ENCODE data around the gene CYP4B1.
"Not testable (repeated sequence)": the region's sequence is repeated elsewhere in the genome, so short reads cannot be mapped to it uniquely, and the experiment has no call there.

The CYP4B1 gene

DNA sequence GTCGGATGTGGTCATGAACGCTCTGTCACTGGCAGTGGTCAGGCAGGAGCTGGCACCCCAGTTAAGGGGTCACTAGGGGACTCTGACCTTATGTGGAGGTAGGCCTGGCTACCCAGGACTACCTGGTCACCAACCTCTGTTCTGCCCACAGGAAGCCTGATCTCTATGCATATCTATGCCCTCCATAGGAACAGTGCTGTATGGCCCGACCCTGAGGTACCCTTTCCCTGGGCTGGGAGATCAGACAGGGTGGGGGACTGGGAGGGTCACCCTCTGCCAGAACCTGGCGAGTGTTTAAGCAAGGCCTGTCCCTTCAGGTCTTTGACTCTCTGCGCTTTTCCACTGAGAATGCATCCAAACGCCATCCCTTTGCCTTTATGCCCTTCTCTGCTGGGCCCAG is 19.0 kb downstream of the CYP4B1 start:
- DNase-seq, result no peak

- no peak for DNase-seq
These were observed 19.7 kb downstream of the CYP4B1 start for GRCh38 chr1:46818591-46818990.

DNA sequence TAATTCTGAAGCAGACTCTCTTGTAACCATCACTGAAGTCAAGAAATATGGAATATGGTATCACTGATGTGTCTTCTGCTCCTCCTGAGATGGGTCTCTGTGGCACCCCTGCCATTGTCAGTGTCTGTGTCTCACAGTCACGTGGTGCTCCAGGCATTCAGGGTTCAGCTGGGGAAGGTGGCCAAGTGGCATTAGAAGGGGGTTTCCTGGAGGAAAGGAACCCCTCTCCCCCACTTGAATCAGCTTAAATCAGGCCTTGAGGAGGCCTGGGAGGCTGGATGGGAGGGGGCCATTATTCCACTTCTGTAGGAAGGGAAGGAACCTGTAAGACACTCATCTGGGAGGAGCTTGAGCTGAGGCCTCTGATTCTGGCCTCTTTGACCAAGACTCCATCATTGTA is 20.5 kb downstream of the CYP4B1 start:
- no peak for DNase-seq

DNA sequence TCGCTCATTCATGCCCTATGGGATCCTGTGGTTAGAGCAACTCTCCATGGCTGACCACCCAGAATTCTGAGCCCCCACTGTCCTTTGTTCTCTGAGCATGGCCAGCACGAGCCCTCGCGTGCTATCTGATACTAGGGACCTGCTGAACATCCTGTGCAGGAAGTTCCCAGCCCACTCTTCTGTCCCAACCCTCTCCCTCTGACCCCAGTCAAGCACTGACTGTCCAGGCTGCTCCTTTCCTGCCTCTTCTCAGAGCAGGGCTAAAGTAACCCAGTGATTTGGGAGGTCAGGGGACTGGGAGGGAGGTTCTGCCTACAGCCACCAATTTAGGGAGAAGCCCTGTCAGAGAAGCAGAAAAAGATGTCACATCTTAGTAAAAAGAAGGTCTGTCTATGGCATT is 21.2 kb downstream of the CYP4B1 start:
- DNase-seq, result no peak

DNA sequence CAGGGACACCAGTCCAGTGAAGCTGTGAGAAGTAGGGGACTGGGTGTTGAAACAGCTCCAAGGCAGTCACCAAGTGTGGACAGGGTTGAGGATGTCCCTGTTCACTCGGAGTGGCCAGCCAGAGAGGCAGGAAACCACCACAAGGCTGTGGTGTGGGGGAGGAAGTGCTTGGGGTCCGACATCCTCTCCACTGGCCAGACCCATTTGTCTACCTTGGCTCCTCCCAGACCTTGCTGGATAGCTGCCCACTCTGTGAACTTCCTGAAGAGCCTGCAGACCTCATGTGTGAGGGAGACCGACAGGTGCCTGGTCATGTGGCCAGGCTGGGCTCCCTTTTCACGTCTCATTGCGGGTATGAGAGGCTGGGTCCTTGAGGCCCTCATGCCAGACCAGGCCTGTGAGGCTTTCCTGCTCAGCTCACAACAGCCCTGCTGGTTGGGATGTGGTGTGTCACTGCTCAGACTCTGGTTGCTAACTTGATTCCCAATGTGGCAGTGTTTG is 21.8 kb downstream of the CYP4B1 start:
- no peak for DNase-seq

DNA sequence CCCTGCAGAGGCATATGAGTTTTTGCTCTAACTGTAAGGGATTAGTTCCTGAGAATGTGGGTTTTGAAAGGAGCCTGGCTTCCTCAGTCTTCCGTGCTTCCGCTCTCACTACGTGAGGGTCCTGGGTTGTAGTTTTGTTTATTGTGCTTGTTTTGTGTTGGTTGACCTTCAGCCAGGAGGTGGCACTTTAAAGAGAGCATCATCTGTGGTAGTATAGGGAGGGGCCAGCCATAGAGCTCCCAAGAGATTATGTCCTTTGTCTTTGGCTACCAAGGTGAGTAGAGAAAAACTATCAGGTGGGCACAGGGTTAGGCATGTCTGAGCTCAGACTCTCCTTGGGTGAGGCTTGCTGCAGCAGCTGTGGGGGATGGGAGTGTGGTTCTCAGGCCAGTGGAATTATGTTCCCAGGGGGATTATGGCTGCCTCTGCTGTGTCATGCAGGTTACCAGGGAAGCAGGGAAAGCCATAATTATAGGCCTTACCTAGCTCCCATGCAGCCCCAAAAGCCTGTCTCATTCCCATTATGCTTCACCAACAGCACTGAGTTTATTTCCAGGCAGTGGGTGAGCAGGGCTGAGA is 23.5 kb downstream of the CYP4B1 start:
- no peak for DNase-seq

DNA sequence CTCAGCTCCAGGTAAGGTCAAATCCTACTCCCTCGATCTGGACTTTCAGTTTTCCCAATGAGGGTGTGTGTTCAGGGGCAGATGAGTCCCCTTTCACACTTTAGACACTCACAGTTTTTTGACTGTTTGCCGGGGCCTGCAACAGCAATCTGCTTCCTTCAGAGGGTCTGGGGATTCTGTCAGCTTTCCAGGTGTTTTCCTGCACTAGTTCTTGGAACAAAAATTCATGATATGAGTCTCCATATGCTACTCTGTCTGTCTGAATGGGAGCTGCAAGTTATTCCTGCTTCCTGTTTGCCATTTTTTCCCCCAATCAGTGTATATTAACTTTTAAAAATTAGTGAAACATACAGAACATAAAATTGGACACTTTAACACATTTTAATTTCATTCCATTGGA is 24.3 kb downstream of the CYP4B1 start:
- no peak for DNase-seq

DNA sequence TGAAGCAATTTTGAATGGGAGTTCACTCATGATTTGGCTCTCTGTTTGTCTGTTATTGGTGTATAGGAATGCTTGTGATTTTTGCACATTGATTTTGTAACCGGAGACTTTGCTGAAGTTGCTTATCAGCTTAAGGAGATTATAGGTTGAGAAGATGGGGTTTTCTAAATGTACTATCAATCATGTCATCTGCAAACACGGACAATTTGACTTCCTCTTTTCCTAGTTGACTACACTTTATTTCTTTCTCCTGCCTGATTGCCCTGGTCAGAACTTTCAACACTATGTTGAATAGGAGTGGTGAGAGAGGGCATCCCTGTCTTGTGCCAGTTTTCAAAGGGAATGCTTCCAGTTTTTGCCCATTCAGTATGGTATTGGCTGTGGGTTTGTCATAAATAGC is 28.0 kb downstream of the CYP4B1 start:
- not testable (repeated sequence) for DNase-seq

DNA sequence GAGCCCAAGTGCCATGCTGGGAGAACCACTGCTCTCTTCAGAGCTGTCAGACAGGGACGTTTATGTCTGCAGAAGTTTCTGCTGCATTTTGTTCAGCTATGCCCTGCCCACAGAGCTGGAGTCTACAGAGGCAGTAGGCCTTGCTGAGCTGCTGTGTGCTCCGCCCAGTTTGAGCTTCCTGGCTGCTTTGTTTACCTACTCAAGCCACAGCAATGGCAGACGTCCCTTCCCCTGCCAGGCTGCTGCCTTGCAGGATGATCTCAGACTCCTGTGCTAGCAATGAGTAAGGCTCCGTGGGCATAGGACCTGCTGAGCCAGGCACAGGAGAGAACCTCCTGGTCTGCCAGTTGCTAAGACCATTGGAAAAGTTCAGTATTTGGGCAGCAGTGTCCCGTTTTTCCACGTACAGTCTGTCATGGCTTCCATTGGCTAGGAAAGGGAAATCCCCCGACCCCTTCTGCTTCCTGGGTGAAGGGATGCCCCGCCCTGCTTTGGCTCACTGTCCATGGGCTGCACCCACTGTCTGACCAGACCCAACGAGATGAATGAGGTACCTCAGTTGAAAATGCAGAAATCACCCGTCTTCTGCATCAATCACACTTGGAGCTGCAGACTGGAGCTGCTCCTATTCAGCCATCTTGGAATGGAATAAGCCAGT is 31.9 kb downstream of the CYP4B1 start:
- DNase-seq, result no peak

GRCh38 chr1:46835469-46835868 is 36.6 kb downstream of the CYP4B1 start:
- not testable (repeated sequence) for DNase-seq

GRCh38 chr1:46846386-46846785 is 47.5 kb downstream of the CYP4B1 start:
- not testable (repeated sequence) for DNase-seq

DNA sequence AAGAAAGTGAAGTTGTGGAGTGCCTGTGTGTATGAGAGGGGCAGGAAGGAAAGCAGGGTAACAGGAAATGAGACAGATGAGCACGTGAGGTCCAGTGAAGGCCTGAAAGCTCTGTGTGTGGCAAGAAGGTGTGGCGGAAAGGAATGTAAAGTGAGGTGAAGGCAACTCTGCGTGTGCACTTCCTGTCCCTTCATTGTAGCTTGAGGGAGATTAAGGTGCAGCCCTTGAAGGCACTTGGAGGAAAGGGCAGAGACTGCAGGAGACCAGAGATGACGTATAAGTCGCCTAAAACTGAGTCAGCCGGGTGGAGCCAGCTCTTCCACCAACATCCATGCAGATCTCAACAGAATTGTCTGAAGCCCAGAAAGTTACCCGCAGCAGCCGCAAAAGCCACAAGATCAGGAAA is 58.8 kb downstream of the CYP4B1 start:
- not testable (repeated sequence) for DNase-seq

DNA sequence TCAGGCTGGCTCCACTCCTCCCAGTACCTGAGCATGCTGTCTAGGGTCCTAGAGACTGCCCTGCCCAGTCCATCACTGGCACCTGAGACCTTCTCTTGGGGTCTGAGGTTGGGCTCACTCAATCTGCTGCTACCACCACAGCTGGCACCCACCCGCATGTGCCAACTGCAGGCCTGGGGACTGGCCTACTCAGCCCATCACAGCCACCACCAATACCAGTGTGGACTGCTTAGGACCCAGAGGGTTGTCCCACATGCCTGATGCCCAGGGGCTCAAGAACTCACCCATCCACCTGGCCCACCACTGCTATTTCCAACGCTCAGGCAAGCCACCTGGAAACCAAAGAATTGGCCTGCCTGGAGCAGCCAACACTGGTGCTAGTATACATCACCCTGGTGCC is 63.5 kb downstream of the CYP4B1 start:
- DNase-seq, result no peak
